Transverse colon (tissue), 4 donors: ENCODE measurements around the gene HMGCS1.

ENCODE experiments used
- CTCF ChIP-seq, 5 experiments: fragments of 200-600 bp in 3 of 5; fragments of 450-650 bp in 2 of 5; sonication (generic) in 3 of 5; IDR thresholded peaks; 1 replicate in 2 of 5; 2 replicates in 3 of 5; pipeline ENCODE4 v1.5.1; 2016 to 2017; ENCODE audit warnings: antibody characterized with exemption in 5 of 5, inconsistent platforms in 3 of 5, mild to moderate bottlenecking in 2 of 5, moderate library complexity in 1 of 5
- POLR2A ChIP-seq: fragments of 450-650 bp; IDR thresholded peaks from one replicate; pipeline ENCODE4 v1.6.1; 2016; ENCODE audit warnings: antibody characterized with exemption, mild to moderate bottlenecking, moderate library complexity
- POLR2AphosphoS5 ChIP-seq, 3 donors: sonication (generic); formaldehyde crosslinking; IDR thresholded peaks; one replicate each; pipeline ENCODE4 v1.6.1; 2016; ENCODE audit warnings: antibody characterized with exemption in 3 of 3

DNA sequence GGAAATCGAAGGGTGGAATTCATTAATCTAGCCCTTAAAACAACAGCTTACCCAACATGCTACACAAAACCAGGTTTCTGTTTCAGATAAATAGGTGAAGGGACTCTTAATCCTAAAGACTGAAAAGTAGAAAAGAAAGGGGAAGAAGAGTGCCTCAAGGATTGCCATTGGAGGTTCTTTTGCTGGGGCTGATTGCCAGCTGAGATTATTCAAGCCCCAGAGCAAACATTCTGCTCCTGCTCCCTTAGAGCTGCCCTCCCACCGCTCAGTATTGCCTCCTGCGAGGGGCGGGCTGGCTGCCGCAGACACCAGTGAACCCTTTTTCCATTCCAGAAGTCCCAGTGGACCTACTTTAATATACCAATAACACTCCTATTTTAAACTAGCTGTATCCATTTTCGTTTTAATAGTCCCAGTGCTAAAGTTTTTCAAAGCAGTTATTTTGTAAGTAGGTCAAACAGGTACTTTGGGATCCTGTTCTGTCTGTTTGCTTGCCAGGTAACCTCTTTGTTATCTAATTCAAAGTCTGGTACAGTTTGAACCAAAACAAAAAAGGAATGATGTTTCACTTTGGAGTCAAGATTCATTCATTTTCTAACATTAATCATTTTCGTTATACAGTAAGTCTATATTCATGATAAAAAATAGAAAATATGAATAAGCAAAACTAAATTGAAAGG is 38.6 kb downstream of the HMGCS1 start:
- no peak for TF ChIP-seq POLR2AphosphoS5 (IDR thresholded peaks at IDR 0.05)
- TF ChIP-seq POLR2A, result no peak
- TF ChIP-seq CTCF (IDR thresholded peaks at IDR 0.05), result no peak
